Colonic mucosa (tissue), 4 donors: Measurements from ENCODE around the gene MBIP. TPM values are rescaled to one million over a fixed set of nuclear protein-coding genes. Genes with fewer than 3 reads are reported as not detected.
A peak's percentile ranks its signal among the peaks of the same experiment; 100 is the strongest.

Source experiments
- DNase-seq: peaks from one replicate; pipeline ENCODE4 v3.0.0-alpha.2; 2020
- H3K27ac ChIP-seq: fragments of 200-600 bp; one replicate; pipeline ENCODE4 v1.8.0; 2021
- H3K27me3 ChIP-seq: fragments of 200-600 bp; one replicate; pipeline ENCODE4 v1.8.0; 2021
- H3K36me3 ChIP-seq: fragments of 200-600 bp; one replicate; pipeline ENCODE4 v1.8.0; 2021
- H3K4me1 ChIP-seq: fragments of 200-600 bp; one replicate; pipeline ENCODE4 v1.8.0; 2021; ENCODE audit warnings: mild to moderate bottlenecking
- H3K4me3 ChIP-seq: fragments of 200-600 bp; one replicate; pipeline ENCODE4 v1.8.0; 2021
- H3K9ac ChIP-seq, 2 donors: one replicate each; pipeline ENCODE4 v1.7.0; 2013; ENCODE audit warnings: control low read depth in 2 of 2, low read depth in 2 of 2, low read length in 2 of 2
- H3K9me3 ChIP-seq: fragments of 200-600 bp; one replicate; pipeline ENCODE4 v1.8.0; 2021
- intact Hi-C: fragments of 100-400 bp; cut with DNase I; formaldehyde crosslinking; loops from one replicate; pipeline ENCODE4 v1.14.1; 2022
- total RNA-seq, 2 donors: library from RNA; stranded (reverse); fragmentation: NEBNext Ultra II Directional in 1 of 2; extraction: Animal tissue kit (Norgen Biotek cat#: 25700) in 1 of 2; gene quantifications; one replicate each; pipeline ENCODE4 v1.2.1, GENCODE V29; 2021
- TF ChIP-seq, protein P1 (sequence below): fragments of 200-600 bp; IDR thresholded peaks from one replicate; pipeline ENCODE4 v1.8.0; 2022; ENCODE audit warnings: antibody characterized with exemption, mild to moderate bottlenecking
- donor health status: healthy.
- donor health status: DM: no; HTN: no; CAD: no.
- donor health status: DM: no; HTN: no; CAD: no.

MBIP gene
- total RNA-seq, 2 donors from 2014 or later, result 18.7 to 35.4 TPM

- TF ChIP-seq, protein P1, sequence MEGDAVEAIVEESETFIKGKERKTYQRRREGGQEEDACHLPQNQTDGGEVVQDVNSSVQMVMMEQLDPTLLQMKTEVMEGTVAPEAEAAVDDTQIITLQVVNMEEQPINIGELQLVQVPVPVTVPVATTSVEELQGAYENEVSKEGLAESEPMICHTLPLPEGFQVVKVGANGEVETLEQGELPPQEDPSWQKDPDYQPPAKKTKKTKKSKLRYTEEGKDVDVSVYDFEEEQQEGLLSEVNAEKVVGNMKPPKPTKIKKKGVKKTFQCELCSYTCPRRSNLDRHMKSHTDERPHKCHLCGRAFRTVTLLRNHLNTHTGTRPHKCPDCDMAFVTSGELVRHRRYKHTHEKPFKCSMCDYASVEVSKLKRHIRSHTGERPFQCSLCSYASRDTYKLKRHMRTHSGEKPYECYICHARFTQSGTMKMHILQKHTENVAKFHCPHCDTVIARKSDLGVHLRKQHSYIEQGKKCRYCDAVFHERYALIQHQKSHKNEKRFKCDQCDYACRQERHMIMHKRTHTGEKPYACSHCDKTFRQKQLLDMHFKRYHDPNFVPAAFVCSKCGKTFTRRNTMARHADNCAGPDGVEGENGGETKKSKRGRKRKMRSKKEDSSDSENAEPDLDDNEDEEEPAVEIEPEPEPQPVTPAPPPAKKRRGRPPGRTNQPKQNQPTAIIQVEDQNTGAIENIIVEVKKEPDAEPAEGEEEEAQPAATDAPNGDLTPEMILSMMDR, result no peak
Observed at GRCh38 chr14:36319899-36320199, 588 bp downstream of the MBIP start.

GRCh38 chr14:36317650-36318049 is 2.8 kb downstream of the MBIP start:
- intact Hi-C loops, result no loop called here
- TF ChIP-seq, protein P1, result no peak
- H3K36me3 ChIP-seq, result no peaks in the 10 kb centered on the region
- no peak for DNase-seq
- H3K27ac ChIP-seq, result no peak overlapping the region
- H3K4me3 ChIP-seq, result no peak overlapping the region
- H3K9ac ChIP-seq, result no peak overlapping the region
- no peaks in the 10 kb centered on the region for H3K9me3 ChIP-seq
- no peaks in the 10 kb centered on the region for H3K27me3 ChIP-seq
- no peaks in the 10 kb centered on the region for H3K4me1 ChIP-seq

More at GRCh38 chr14:36319899-36320199, 588 bp downstream of the MBIP start:
- Histone ChIP-seq H3K9me3 (no peaks in the 10 kb centered on the region), H3K4me1 (no peaks in the 10 kb centered on the region), H3K36me3 (no peaks in the 10 kb centered on the region), H3K9ac (peak overlapping the region; percentile 78 to 96), H3K27ac (peak overlapping the region; percentile 80), H3K27me3 (no peaks in the 10 kb centered on the region), H3K4me3 (peak overlapping the region; percentile 75)
- no peak for DNase-seq
- intact Hi-C loops, result no loop called here

GRCh38 chr14:36316131-36316530 is 4.3 kb downstream of the MBIP start:
- Histone ChIP-seq H3K4me1 (no peaks in the 10 kb centered on the region), H3K27me3 (no peaks in the 10 kb centered on the region), H3K4me3 (no peak overlapping the region), H3K9me3 (no peaks in the 10 kb centered on the region), H3K9ac (no peak overlapping the region), H3K36me3 (peaks cover 4% of the 10 kb centered on the region), H3K27ac (no peak overlapping the region)
- TF ChIP-seq, protein P1, result no peak
- intact Hi-C loops, result no loop called here
- no peak for DNase-seq

GRCh38 chr14:36315159-36315853 is 5.1 kb downstream of the MBIP start:
- no peaks in the 10 kb centered on the region for H3K9me3 ChIP-seq
- TF ChIP-seq, protein P1, result no peak
- H3K27me3 ChIP-seq, result no peaks in the 10 kb centered on the region
- intact Hi-C loops, result no loop called here
- no peak for DNase-seq
- no peak overlapping the region for H3K4me3 ChIP-seq
- H3K36me3 ChIP-seq, result peaks cover 4% of the 10 kb centered on the region
- H3K4me1 ChIP-seq, result no peaks in the 10 kb centered on the region
- no peak overlapping the region for H3K9ac ChIP-seq
- H3K27ac ChIP-seq, result no peak overlapping the region

DNA sequence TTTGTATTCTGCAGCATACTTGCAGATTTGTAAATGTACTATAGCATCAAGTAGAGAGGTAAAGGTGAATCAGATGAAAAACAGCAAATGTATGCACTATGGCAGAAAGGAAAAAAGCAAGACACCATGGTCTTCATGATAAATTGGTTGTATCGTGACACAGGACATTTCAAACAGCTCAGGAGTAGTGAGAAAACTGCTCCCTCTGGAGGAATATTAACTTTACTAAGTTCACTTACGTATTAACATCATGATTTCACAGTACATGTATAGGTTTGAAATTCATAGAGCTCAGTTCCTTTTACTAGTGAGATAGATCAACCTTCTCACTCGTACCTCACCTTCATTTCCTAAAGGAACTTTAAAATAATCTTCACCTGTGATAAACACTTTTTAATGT is 6.5 kb downstream of the MBIP start:
- Histone ChIP-seq H3K4me1 (no peaks in the 10 kb centered on the region), H3K27ac (no peak overlapping the region), H3K4me3 (no peak overlapping the region), H3K9me3 (no peaks in the 10 kb centered on the region), H3K36me3 (peaks cover 4% of the 10 kb centered on the region), H3K27me3 (no peaks in the 10 kb centered on the region), H3K9ac (no peak overlapping the region)
- intact Hi-C loops, result no loop called here
- no peak for DNase-seq
- TF ChIP-seq, protein P1, result no peak
